HG02852 (cell line): Measurements from ENCODE around the gene CRYBG1.
A peak's percentile ranks its signal among the peaks of the same experiment; 100 is the strongest.
"Not testable (repeated sequence)": the region's sequence is repeated elsewhere in the genome, so short reads cannot be mapped to it uniquely, and the experiment has no call there.

Experiments used
- ATAC-seq: cut with Tn5 transposase; IDR thresholded peaks from one replicate; pipeline ENCODE4 v1.9.1; 2021; ENCODE audit warnings: mild to moderate bottlenecking, moderate library complexity; ENCODE audit not compliant: unreplicated experiment

Gene CRYBG1

GRCh38 chr6:106572875-106573585, 212.5 kb downstream of the CRYBG1 start:
- no peak for ATAC-seq

GRCh38 chr6:106574741-106575458, 214.4 kb downstream of the CRYBG1 start:
- ATAC-seq: no peak

GRCh38 chr6:106579281-106579680, 218.8 kb downstream of the CRYBG1 start:
- no peak for ATAC-seq

- no peak for ATAC-seq
These were observed 221.0 kb downstream of the CRYBG1 start for GRCh38 chr6:106581468-106581867.

GRCh38 chr6:106586815-106587415, 226.4 kb downstream of the CRYBG1 start:
- no peak for ATAC-seq

- not testable (repeated sequence) for ATAC-seq
These were observed 228.4 kb downstream of the CRYBG1 start for GRCh38 chr6:106588937-106589336.

GRCh38 chr6:106591111-106591825, 230.8 kb downstream of the CRYBG1 start:
- ATAC-seq: no peak

GRCh38 chr6:106599440-106599839, 238.9 kb downstream of the CRYBG1 start:
- ATAC-seq: no peak

- ATAC-seq: no peak
These were observed 239.8 kb downstream of the CRYBG1 start for GRCh38 chr6:106600329-106600728.

- ATAC-seq: peak; percentile 69
These were observed 247.7 kb downstream of the CRYBG1 start for GRCh38 chr6:106608080-106608668.

- ATAC-seq: no peak
These were observed 249.2 kb downstream of the CRYBG1 start for GRCh38 chr6:106609699-106610098.

GRCh38 chr6:106611030-106611429, 250.5 kb downstream of the CRYBG1 start:
- ATAC-seq: no peak

GRCh38 chr6:106612671-106613416, 252.3 kb downstream of the CRYBG1 start:
- no peak for ATAC-seq

GRCh38 chr6:106613590-106613989, 253.1 kb downstream of the CRYBG1 start:
- no peak for ATAC-seq

GRCh38 chr6:106614166-106614565, 253.6 kb downstream of the CRYBG1 start:
- no peak for ATAC-seq

- no peak for ATAC-seq
These were observed 254.2 kb downstream of the CRYBG1 start for GRCh38 chr6:106614592-106615257.

GRCh38 chr6:106617302-106617701, 256.8 kb downstream of the CRYBG1 start:
- no peak for ATAC-seq

GRCh38 chr6:106617857-106618256, 257.3 kb downstream of the CRYBG1 start:
- no peak for ATAC-seq

GRCh38 chr6:106618324-106618723, 257.8 kb downstream of the CRYBG1 start:
- no peak for ATAC-seq

- no peak for ATAC-seq
These were observed 258.7 kb downstream of the CRYBG1 start for GRCh38 chr6:106619223-106619622.
